GM19099 (cell line): ENCODE data around the gene CD34.

Experiments
- POLR2A ChIP-seq: IDR thresholded peaks from 3 replicates; pipeline ENCODE4 v1.6.1; 2011; ENCODE audit warnings: low read depth; ENCODE audit not compliant: insufficient read length; ENCODE audit errors: extremely low read depth

CD34 gene

GRCh38 chr1:207893737-207894582 lies 17.0 kb downstream of the CD34 start:
- TF ChIP-seq POLR2A = no peak

GRCh38 chr1:207892764-207893163 lies 18.2 kb downstream of the CD34 start:
- TF ChIP-seq POLR2A = no peak

- no peak for TF ChIP-seq POLR2A
Measured at GRCh38 chr1:207891148-207891547, 19.8 kb downstream of the CD34 start.

- TF ChIP-seq POLR2A = no peak
Measured at GRCh38 chr1:207890136-207890738, 20.7 kb downstream of the CD34 start.

- no peak for TF ChIP-seq POLR2A
Measured at GRCh38 chr1:207888652-207889051, 22.3 kb downstream of the CD34 start.

- no peak for TF ChIP-seq POLR2A
Measured at GRCh38 chr1:207887542-207888201, 23.3 kb downstream of the CD34 start.

- no peak for TF ChIP-seq POLR2A
Measured at GRCh38 chr1:207886227-207886626, 24.7 kb downstream of the CD34 start.

GRCh38 chr1:207885129-207886032 lies 25.5 kb downstream of the CD34 start:
- no peak for TF ChIP-seq POLR2A

GRCh38 chr1:207884266-207885029 lies 26.5 kb downstream of the CD34 start:
- TF ChIP-seq POLR2A = no peak

GRCh38 chr1:207883660-207884250 lies 27.2 kb downstream of the CD34 start:
- no peak for TF ChIP-seq POLR2A

GRCh38 chr1:207883104-207883651 lies 27.7 kb downstream of the CD34 start:
- TF ChIP-seq POLR2A = no peak

- TF ChIP-seq POLR2A = no peak
Measured at GRCh38 chr1:207882692-207883091, 28.2 kb downstream of the CD34 start.

- no peak for TF ChIP-seq POLR2A
Measured at GRCh38 chr1:207878939-207879338, 32.0 kb downstream of the CD34 start.
